ENCODE data around the gene RNF217.

- TF ChIP-seq POLR2A (IDR thresholded peaks at IDR 0.05): no peak
- TF ChIP-seq, protein P1, sequence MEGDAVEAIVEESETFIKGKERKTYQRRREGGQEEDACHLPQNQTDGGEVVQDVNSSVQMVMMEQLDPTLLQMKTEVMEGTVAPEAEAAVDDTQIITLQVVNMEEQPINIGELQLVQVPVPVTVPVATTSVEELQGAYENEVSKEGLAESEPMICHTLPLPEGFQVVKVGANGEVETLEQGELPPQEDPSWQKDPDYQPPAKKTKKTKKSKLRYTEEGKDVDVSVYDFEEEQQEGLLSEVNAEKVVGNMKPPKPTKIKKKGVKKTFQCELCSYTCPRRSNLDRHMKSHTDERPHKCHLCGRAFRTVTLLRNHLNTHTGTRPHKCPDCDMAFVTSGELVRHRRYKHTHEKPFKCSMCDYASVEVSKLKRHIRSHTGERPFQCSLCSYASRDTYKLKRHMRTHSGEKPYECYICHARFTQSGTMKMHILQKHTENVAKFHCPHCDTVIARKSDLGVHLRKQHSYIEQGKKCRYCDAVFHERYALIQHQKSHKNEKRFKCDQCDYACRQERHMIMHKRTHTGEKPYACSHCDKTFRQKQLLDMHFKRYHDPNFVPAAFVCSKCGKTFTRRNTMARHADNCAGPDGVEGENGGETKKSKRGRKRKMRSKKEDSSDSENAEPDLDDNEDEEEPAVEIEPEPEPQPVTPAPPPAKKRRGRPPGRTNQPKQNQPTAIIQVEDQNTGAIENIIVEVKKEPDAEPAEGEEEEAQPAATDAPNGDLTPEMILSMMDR (IDR thresholded peaks at IDR 0.05): no peak
- no peak for TF ChIP-seq POLR2AphosphoS5 (IDR thresholded peaks at IDR 0.05)
These were observed 18.6 kb upstream of the RNF217 start for GRCh38 chr6:124943658-124944057.
